A549 (cell line): ENCODE data around the gene ORC1.

Experiments used
- BHLHE40 ChIP-seq: IDR thresholded peaks from 2 replicates; pipeline ENCODE4 v1.6.1; 2012; ENCODE audit warnings: low read depth, low read length, inconsistent platforms
- CEBPB ChIP-seq, 2 experiments: fragments of >200 bp in 1 of 2; sonication (Bioruptor Twin) in 1 of 2; formaldehyde crosslinking in 1 of 2; IDR thresholded peaks; 2 replicates each; pipeline ENCODE4 v1.6.1; 2012 to 2016
- TF ChIP-seq, protein P1 (sequence below): fragments of >200 bp; sonication (Bioruptor Twin); formaldehyde crosslinking; IDR thresholded peaks from 3 replicates; pipeline ENCODE4 v1.5.1; 2016
- TF ChIP-seq, protein P2 (sequence below): IDR thresholded peaks from 2 replicates; pipeline ENCODE4 v1.6.1; 2012

DNA sequence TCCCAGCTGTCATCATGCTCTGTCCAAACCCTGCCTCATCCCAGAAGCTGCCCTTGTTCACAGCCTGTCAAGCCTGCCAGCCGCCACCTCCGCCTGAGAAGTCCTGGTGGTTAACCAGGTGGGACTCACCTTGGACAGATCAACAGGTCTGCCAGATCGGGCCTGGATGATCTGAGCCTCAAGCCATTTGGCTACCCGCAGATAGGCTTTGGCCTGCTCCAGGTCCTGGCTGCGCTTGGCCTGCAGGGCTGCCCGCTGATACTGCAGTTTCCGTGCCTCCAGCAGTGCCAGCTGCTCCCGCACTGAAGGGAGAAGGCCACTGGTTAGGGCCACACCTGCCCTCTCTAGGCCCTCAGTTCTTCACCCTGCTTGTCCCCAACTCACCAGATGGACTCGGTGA lies 46.8 kb downstream of the ORC1 start:
- TF ChIP-seq BHLHE40 (no peak), CEBPB (IDR thresholded peaks at IDR 0.05) (no peak)
- TF ChIP-seq, protein P1, sequence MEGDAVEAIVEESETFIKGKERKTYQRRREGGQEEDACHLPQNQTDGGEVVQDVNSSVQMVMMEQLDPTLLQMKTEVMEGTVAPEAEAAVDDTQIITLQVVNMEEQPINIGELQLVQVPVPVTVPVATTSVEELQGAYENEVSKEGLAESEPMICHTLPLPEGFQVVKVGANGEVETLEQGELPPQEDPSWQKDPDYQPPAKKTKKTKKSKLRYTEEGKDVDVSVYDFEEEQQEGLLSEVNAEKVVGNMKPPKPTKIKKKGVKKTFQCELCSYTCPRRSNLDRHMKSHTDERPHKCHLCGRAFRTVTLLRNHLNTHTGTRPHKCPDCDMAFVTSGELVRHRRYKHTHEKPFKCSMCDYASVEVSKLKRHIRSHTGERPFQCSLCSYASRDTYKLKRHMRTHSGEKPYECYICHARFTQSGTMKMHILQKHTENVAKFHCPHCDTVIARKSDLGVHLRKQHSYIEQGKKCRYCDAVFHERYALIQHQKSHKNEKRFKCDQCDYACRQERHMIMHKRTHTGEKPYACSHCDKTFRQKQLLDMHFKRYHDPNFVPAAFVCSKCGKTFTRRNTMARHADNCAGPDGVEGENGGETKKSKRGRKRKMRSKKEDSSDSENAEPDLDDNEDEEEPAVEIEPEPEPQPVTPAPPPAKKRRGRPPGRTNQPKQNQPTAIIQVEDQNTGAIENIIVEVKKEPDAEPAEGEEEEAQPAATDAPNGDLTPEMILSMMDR, result no peak
- TF ChIP-seq, protein P2, sequence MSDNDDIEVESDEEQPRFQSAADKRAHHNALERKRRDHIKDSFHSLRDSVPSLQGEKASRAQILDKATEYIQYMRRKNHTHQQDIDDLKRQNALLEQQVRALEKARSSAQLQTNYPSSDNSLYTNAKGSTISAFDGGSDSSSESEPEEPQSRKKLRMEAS, result no peak
